Ishikawa (cell line): ENCODE results near the gene GFOD2.

Source experiments
- CEBPB ChIP-seq: IDR thresholded peaks from 2 replicates; pipeline ENCODE4 v1.6.1; 2012
- CREB1 ChIP-seq: IDR thresholded peaks from 2 replicates; pipeline ENCODE4 v1.6.1; 2012; ENCODE audit warnings: low read depth
- EGR1 ChIP-seq: IDR thresholded peaks from 2 replicates; pipeline ENCODE4 v1.6.1; 2012
- EP300 ChIP-seq: IDR thresholded peaks from 2 replicates; pipeline ENCODE4 v1.6.1; 2012; ENCODE audit warnings: borderline replicate concordance
- FOXM1 ChIP-seq: IDR thresholded peaks from 2 replicates; pipeline ENCODE4 v1.6.1; 2012; ENCODE audit warnings: low read depth, borderline replicate concordance
- NFIC ChIP-seq: IDR thresholded peaks from 2 replicates; pipeline ENCODE4 v1.6.1; 2012
- RAD21 ChIP-seq: IDR thresholded peaks from 2 replicates; pipeline ENCODE4 v1.6.1; 2012; ENCODE audit warnings: low read depth
- TAF1 ChIP-seq: IDR thresholded peaks from 2 replicates; pipeline ENCODE4 v1.6.1; 2012; ENCODE audit warnings: low read depth, mild to moderate bottlenecking
- TCF12 ChIP-seq: IDR thresholded peaks from 2 replicates; pipeline ENCODE4 v1.6.1; 2012; ENCODE audit warnings: low read depth
- TEAD4 ChIP-seq: IDR thresholded peaks from 2 replicates; pipeline ENCODE4 v1.6.1; 2012
- YY1 ChIP-seq: IDR thresholded peaks from 2 replicates; pipeline ENCODE4 v1.6.1; 2012; ENCODE audit warnings: low read depth
- ZBTB7A ChIP-seq: IDR thresholded peaks from 2 replicates; pipeline ENCODE4 v1.6.1; 2012; ENCODE audit warnings: low read depth
- TF ChIP-seq, protein P1 (sequence below): IDR thresholded peaks from 2 replicates; pipeline ENCODE4 v1.6.1; 2012
- TF ChIP-seq, protein P2 (sequence below): IDR thresholded peaks from 2 replicates; pipeline ENCODE4 v1.6.1; 2012; ENCODE audit warnings: low read depth, mild to moderate bottlenecking
- TF ChIP-seq, protein P3 (sequence below): IDR thresholded peaks from 2 replicates; pipeline ENCODE4 v1.6.1; 2012

The GFOD2 gene

DNA sequence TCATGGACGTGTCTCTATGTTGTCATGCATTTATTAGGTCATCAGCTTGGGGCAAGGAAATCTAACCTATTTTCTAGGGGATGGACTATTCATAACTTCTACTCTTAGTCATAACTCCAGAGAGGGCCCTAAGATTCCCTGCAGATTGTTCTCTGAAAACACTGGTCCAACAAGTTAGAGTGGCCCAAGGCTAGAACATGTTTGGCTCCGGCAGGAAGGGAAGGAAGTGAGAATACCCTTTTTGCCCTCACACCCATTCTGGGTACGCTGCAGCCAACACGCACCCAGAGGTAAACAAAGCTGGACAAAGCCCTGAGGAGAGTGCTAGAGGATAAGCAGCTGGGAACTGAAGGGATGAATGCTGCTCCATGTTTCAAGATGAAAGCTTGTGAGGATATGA is 42.6 kb downstream of the GFOD2 start:
- TF ChIP-seq, protein P1, sequence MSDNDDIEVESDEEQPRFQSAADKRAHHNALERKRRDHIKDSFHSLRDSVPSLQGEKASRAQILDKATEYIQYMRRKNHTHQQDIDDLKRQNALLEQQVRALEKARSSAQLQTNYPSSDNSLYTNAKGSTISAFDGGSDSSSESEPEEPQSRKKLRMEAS = no peak
- TF ChIP-seq RAD21 (no peak), NFIC (no peak), TCF12 (no peak), EP300 (no peak)
- TF ChIP-seq, protein P2, sequence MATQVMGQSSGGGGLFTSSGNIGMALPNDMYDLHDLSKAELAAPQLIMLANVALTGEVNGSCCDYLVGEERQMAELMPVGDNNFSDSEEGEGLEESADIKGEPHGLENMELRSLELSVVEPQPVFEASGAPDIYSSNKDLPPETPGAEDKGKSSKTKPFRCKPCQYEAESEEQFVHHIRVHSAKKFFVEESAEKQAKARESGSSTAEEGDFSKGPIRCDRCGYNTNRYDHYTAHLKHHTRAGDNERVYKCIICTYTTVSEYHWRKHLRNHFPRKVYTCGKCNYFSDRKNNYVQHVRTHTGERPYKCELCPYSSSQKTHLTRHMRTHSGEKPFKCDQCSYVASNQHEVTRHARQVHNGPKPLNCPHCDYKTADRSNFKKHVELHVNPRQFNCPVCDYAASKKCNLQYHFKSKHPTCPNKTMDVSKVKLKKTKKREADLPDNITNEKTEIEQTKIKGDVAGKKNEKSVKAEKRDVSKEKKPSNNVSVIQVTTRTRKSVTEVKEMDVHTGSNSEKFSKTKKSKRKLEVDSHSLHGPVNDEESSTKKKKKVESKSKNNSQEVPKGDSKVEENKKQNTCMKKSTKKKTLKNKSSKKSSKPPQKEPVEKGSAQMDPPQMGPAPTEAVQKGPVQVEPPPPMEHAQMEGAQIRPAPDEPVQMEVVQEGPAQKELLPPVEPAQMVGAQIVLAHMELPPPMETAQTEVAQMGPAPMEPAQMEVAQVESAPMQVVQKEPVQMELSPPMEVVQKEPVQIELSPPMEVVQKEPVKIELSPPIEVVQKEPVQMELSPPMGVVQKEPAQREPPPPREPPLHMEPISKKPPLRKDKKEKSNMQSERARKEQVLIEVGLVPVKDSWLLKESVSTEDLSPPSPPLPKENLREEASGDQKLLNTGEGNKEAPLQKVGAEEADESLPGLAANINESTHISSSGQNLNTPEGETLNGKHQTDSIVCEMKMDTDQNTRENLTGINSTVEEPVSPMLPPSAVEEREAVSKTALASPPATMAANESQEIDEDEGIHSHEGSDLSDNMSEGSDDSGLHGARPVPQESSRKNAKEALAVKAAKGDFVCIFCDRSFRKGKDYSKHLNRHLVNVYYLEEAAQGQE = no peak

DNA sequence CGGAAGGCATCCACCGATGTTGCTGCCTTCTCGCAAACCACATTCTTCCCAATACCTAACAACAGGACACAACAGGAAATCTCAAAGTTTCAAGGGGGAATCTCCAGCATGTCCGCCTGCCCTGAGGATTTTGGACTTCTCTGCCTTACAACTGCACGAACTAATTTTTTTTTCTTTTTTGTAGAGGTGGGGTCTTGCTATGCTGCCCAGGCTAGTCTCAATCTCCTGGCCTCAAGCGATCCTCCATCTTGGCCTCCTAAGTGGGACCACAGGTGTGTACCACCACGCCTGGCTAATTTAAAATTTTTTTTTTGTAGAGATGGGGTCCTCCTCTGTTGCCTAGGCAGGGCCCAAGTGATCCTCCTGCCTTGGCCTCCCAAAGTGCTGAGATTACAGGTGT is 43.1 kb downstream of the GFOD2 start:
- TF ChIP-seq NFIC (no peak), YY1 (no peak), FOXM1 (no peak), EP300 (no peak), TEAD4 (no peak), EGR1 (no peak), ZBTB7A (no peak), TCF12 (no peak), CEBPB (no peak)
- TF ChIP-seq, protein P1 = no peak
- TF ChIP-seq, protein P2 = no peak

DNA sequence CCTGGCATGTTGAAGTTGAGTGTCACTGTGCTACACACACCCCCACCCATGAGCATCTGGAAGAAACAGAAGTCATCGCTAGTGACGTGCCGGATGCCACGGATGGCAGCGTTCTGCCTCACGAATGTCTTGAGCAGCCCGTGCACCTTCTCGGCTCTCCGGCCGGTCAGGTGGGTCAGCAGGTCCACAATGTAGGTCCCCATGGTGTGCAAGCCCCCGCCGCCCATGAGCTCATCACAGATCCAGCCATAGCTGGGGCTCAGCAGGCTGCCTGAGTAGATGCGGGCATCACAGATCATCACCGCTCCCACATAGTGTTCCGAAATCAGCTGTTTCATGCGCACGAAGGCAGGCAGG is 43.6 kb downstream of the GFOD2 start:
- TF ChIP-seq NFIC (no peak), CEBPB (no peak), ZBTB7A (no peak), FOXM1 (no peak), TEAD4 (no peak), RAD21 (no peak), TCF12 (no peak), EGR1 (no peak), CREB1 (no peak), EP300 (no peak), TAF1 (no peak), YY1 (no peak)
- TF ChIP-seq, protein P1 = no peak
- TF ChIP-seq, protein P3, sequence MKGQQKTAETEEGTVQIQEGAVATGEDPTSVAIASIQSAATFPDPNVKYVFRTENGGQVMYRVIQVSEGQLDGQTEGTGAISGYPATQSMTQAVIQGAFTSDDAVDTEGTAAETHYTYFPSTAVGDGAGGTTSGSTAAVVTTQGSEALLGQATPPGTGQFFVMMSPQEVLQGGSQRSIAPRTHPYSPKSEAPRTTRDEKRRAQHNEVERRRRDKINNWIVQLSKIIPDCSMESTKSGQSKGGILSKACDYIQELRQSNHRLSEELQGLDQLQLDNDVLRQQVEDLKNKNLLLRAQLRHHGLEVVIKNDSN = no peak
- TF ChIP-seq, protein P2 = no peak

DNA sequence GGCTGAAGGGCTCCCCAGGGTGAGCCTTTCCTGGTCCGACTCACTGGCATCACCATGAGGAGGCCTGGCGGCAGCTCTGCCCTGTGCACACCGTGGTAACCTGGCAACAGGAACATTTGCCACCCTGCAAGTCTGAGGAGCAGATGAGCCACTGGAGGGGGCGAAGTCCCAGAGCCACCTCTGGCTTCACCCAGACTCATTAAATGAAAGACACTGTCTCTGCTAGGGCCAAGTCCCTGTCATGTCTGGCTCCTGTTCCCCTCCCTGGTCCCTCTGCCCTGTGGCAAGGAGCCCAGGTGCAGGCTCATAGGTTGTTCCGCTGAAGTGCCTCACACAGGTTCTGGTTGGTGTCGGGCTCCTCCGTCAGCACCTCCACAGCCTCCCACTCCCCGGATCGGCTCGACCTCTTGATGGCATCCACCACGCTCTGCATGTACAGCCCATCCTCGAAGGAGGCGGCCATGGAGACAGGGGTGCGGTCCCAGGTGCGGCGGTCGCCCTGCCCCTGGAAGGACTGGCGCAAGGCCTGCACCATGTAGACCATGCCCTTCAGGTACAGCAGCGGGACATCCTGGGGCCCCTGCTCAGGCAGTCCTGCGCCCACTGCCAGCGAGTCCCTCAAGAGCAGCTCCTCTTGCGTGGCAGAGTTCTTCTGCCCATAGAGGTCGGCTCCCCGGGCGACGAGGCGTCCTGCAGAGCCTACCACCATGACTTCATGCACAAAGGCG is 44.1 kb downstream of the GFOD2 start:
- no peak for TF ChIP-seq YY1
- TF ChIP-seq ZBTB7A = no peak
- TF ChIP-seq TCF12 = no peak
- no peak for TF ChIP-seq TAF1
- TF ChIP-seq, protein P1 = no peak
- TF ChIP-seq FOXM1 = no peak
